Fibroblast of villous mesenchyme (primary cell): ENCODE measurements around the gene SLC35A1. TPM values are rescaled to one million over a fixed set of nuclear protein-coding genes. Genes with fewer than 3 reads are reported as not detected.

Experiments used
- DNase-seq: peaks from one replicate; pipeline ENCODE4 v3.0.0-alpha.2; 2010; ENCODE audit warnings: low read depth
- H3K4me3 ChIP-seq: 2 replicates; pipeline ENCODE4 v1.5.1; 2011; ENCODE audit warnings: low read depth, mild to moderate bottlenecking, low read length
- CTCF ChIP-seq: IDR thresholded peaks from 2 replicates; pipeline ENCODE4 v1.5.1; 2012; ENCODE audit warnings: low read depth, mild to moderate bottlenecking, low read length; ENCODE audit not compliant: insufficient read depth
- total RNA-seq: library from RNA; depleted of rRNA; stranded (reverse); fragments of >200 nt; gene quantifications from 2 replicates; pipeline ENCODE4 v1.2.3, GENCODE V29; 2012

Gene SLC35A1
- total RNA-seq, 1 donor = 18.6 TPM

- no peak for DNase-seq
- H3K4me3 ChIP-seq = no peak overlapping the region
- no peak for TF ChIP-seq CTCF
Measured at GRCh38 chr6:87518453-87518852, 45.7 kb downstream of the SLC35A1 start.

GRCh38 chr6:87522686-87523085, 49.9 kb downstream of the SLC35A1 start:
- DNase-seq = peak; percentile 61
- no peak for TF ChIP-seq CTCF
- no peak overlapping the region for H3K4me3 ChIP-seq

DNA sequence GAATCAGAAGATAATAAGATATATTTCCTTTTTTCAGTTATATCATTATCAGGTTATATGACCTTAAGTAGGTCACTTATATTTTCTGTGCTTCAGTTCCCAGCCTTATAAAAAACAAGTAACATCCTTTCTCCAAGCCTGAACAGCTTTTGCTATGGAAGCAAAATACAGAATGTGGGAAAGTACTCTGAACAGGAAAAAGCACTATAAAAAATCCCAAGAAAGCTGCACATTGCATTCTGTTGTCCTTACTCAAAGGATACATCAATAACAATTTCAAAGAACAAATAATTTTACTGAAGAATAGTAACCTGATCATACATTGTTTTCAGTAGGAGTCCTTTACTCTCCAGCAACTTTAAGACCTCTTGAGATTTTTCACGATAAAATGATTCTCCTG, 56.4 kb downstream of the SLC35A1 start:
- no peak overlapping the region for H3K4me3 ChIP-seq
- DNase-seq = no peak
- no peak for TF ChIP-seq CTCF

DNA sequence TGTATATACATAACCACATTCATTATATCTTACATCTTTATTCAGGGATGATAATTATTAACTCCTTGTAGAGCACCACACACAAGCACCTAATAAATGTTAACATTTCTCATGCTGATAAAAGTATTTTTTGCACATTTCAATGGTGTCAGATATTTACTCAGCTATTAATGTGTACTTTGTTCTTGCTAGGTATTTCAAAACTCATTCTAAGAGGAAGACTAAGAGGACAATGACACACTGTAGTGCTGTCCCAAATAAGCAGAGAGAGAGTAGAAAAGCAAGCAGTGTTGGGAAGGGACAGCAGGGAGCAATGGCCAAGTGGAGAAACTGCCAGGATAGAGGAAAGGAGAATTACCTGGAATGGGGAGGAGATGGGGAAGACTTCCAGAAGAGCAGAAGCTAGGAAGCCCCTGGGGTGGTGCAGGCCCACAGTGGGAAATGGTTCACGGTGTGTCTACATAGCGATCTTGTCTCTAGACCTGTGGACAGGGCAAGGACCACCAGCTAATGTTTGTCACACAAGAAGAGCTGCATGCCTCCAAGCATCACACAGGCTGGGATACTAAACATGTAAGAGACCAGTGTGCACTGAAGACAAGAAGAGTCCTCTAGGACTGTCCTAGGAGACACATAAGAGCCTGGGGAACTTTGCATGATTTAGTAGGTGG, 61.7 kb downstream of the SLC35A1 start:
- TF ChIP-seq CTCF = no peak
- DNase-seq = no peak
- H3K4me3 ChIP-seq = no peak overlapping the region

- no peak for DNase-seq
- H3K4me3 ChIP-seq = no peak overlapping the region
- no peak for TF ChIP-seq CTCF
Measured at GRCh38 chr6:87538510-87539260, 65.9 kb downstream of the SLC35A1 start.

DNA sequence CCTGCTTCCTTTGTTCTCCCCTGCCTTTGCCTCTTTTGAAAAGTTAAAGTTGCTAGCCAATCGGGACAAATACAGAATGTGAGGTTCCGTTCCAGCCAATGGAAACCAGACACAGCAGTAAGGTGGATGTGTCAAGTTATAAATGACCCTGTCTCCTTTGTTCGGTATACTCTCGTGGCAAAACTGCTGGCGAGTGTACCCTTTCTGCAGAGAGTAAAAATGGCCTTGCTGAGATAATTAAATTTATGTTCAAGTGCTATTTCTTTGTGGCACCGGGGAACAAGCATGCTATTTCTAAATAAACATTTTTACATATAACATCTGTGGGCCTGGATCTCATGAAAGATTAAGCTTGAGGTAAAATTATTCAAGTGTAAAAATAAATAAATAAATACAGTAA, 66.8 kb downstream of the SLC35A1 start:
- H3K4me3 ChIP-seq = no peak overlapping the region
- no peak for DNase-seq
- no peak for TF ChIP-seq CTCF
